ENCODE measurements around the gene FAM241A. TPM values are rescaled to one million over a fixed set of nuclear protein-coding genes. Genes with fewer than 3 reads are reported as not detected.

Gene FAM241A
- total RNA-seq, 2 experiments from 2014 or later: 6.6 TPM

Other genes starting within 250 kb of the FAM241A start
- gene AP1AR, start 86.3 kb downstream of the FAM241A start, total RNA-seq: 10 to 100 TPM; 21.7 to 24.5 TPM
- gene TIFA, start 140.4 kb downstream of the FAM241A start, total RNA-seq: 10 to 100 TPM; 36.1 to 37.8 TPM
- gene ALPK1, start 151.9 kb downstream of the FAM241A start, total RNA-seq: 1 to 10 TPM; 3.8 to 4.4 TPM